ENCODE measurements around the gene TMEM266.

The TMEM266 gene

DNA sequence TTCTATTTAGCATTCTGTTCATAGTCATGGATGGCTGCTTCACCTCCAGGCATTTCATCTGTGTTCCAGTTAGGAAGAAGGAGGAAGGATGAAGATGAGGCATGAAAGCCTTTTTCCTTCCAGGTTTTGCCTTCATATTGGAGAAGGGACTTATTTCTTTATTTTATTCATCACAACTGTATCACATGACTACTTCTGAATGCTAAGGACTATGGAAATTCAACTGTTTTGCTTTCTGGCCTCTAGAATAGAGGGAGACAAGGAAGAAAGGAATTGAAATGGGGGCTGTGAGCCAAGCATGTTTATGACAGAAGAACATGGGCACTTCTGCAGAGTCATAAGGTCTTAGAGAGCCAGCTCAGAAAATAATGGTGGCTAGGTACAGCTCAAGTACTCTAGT is 10.4 kb downstream of the TMEM266 start:
- no peak for DNase-seq (ENCODE audit: low read depth in 3 of 3)

GRCh38 chr15:76070921-76071635 is 11.3 kb downstream of the TMEM266 start:
- DNase-seq (ENCODE audit: low read depth in 3 of 3), result no peak

GRCh38 chr15:76071806-76072205 is 12.0 kb downstream of the TMEM266 start:
- DNase-seq (ENCODE audit: low read depth in 3 of 3), result no peak

DNA sequence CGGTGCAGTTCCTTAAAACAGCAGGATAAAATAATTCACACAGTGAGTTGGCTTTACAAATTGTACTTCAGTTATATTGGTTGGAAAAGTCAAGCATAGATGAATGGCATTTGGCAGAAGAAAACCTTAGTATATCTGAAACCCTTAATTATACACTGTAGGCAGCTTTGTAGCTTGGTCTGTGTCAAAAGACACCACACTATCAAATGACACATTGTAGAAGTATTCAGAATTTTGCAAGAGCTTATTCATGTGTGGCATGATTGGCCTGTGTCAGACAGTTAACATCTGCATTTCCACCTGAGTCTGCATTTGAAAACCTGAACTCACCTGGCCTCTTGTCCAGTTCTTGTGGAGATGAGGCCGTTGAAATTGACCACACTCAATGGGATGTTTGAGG is 13.8 kb downstream of the TMEM266 start:
- DNase-seq (ENCODE audit: low read depth in 3 of 3), result no peak

GRCh38 chr15:76075046-76075445 is 15.3 kb downstream of the TMEM266 start:
- DNase-seq (ENCODE audit: low read depth in 3 of 3), result no peak

- no peak for DNase-seq (ENCODE audit: low read depth in 3 of 3)
These were observed 18.6 kb downstream of the TMEM266 start for GRCh38 chr15:76078285-76078877.

GRCh38 chr15:76084256-76084655 is 24.5 kb downstream of the TMEM266 start:
- DNase-seq (ENCODE audit: low read depth in 3 of 3), result no peak

DNA sequence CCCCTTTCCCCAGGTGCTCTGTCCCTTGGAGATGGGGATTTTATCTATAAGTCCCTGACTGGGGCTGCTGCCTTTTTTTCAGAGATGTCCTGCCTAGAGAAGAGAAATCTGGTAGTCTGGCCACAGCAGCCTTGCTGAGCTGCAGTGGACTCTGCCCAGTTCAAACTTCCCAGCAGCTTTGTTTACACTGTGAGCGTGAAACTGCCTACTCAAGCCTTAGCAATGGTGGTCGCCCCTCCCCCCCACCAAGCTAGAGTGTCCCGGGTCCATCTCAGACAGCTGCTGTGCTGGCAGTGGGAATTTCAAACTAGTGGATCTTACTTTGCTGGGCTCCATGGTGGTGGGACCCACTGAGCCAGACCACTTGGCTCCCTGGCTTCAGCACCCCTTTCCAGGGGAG is 38.9 kb downstream of the TMEM266 start:
- DNase-seq (ENCODE audit: low read depth in 3 of 3), result no peak

DNA sequence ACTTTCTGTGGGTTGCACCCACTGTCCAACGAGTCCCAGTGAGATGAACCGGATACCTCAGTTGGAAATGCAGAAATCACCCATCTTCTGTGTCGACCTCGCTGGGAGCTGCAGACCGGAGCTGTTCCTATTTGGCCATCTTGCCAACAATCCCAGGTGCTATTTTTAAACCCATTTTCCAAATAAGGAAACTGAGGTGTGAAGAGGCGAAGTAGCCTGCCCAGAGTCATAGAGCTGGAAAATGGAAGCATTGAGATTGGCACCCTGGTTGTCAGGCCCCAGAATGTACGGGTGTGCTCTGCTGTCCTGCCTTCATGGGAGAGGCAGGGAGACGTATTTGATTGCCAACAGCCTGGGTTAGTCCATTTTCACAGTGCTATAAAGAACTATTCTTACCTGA is 39.6 kb downstream of the TMEM266 start:
- no peak for DNase-seq (ENCODE audit: low read depth in 3 of 3)

DNA sequence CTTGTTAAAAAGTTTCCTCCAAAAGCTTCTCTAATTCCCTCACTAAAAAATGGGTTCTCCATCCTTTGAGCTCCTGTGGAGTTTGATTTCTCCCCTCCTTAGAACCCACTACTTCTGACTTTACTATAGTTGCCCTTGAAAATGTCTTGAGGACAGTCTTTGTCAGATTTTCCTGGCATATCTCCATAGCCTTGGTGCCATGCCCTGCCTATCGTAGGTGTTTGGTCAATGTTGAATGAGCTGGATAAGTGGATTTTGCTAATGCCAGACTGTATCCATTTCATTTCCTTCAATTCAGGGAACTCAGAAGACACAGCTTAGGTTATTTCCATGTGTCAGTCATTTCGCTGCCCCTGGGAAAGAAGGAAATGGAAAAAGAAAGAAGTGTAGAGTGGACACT is 40.6 kb downstream of the TMEM266 start:
- no peak for DNase-seq (ENCODE audit: low read depth in 3 of 3)

DNA sequence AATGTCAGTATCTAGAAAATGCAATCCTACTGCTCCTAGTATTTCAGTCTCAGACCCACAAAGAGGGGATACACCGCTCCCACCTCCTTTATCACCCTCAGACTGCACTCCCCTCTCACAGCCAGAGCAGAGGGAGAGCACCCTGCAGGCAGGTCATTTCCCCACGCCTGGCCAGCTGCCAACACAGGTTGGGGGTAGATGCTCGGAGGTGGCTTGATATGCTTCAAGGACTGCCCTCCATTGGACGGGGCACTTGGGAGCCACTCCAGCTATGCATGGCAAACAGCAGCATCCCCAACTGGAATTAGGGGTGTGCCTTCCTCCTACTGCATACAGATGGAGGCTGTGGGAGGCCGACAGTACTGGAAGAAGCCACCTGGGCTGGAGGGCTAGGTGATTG is 41.9 kb downstream of the TMEM266 start:
- DNase-seq (ENCODE audit: low read depth in 3 of 3), result no peak

DNA sequence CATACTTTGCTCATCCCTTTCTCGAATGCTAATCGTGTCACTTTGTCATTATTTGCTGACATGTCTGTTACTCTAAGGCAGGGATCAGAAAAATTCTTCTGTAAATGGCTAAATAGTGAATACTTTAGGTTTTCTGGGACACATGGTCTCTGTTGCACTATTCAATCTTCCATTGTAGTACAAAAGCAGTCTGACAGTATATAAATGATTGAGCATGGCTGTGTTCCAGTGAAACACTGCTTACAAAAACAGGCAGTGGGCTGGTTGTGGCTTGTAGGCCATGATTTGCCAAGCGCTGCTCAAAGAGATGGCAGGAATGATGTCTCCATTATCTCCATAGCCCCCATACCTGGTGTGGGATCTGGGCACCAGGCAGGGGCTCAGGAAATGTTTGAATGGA is 45.6 kb downstream of the TMEM266 start:
- no peak for DNase-seq (ENCODE audit: low read depth in 3 of 3)

DNA sequence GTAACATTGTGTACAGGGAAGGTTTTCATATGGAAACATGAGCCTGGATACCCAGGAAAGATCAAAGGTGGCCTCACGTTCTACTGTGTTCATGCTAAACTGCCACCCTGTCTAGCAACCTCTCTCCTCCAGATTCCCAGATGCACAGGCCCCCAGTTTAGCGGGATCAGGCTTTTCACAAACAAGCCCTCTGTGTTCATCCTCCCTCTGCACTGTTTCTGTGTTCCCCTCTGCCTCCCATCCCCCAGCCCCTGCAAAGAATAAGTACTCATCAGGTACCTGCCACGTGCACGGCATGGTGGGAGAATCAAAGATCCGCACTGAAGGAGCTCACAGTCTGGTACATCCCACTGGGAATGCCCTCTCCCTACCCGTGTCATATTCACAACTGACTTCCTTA is 46.1 kb downstream of the TMEM266 start:
- DNase-seq (ENCODE audit: low read depth in 3 of 3), result no peak

GRCh38 chr15:76107169-76107568 is 47.4 kb downstream of the TMEM266 start:
- no peak for DNase-seq (ENCODE audit: low read depth in 3 of 3)

GRCh38 chr15:76108021-76108723 is 48.4 kb downstream of the TMEM266 start:
- DNase-seq (ENCODE audit: low read depth in 3 of 3), result no peak

GRCh38 chr15:76109046-76109445 is 49.3 kb downstream of the TMEM266 start:
- no peak for DNase-seq (ENCODE audit: low read depth in 3 of 3)

GRCh38 chr15:76114561-76114960 is 54.8 kb downstream of the TMEM266 start:
- no peak for DNase-seq (ENCODE audit: low read depth in 3 of 3)

- no peak for DNase-seq (ENCODE audit: low read depth in 3 of 3)
These were observed 56.5 kb downstream of the TMEM266 start for GRCh38 chr15:76116138-76116885.

DNA sequence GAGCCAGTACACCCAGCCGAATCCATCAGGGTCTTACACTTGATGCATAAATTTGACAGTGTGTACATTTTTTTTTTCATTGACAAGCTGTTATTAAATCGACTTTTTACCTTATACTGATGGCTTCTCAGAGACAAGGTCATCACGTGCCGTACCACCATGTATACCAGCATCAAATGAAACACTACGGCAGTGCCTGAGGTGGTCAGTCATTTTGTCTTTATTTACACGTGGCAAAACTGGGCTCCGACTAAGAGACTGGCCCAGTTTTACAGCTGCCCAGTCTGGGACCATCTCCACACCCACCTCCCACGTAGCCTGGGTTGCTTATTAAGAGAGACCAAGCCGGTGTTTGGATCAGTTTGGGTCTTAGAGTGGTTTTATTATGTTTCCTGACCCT is 57.4 kb downstream of the TMEM266 start:
- no peak for DNase-seq (ENCODE audit: low read depth in 3 of 3)

DNA sequence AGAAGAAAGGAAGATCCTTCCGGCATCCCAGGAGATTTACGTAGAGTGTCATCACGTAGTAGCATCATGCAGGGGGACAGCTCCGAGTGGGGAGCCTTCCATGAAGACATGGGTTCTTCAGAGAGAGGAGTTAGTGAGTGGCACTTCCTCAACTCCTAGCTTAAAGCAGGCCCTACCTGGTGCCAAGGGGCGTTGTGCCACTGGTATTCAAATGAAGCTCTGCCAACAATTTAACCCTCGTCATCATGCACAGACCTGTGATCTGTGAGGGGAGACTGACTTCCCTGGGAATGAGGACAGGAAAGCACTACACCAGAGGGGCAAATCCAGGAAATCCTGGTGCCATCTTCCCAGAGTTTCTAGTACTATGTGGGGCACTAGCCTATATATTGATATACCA is 59.0 kb downstream of the TMEM266 start:
- no peak for DNase-seq (ENCODE audit: low read depth in 3 of 3)

- DNase-seq (ENCODE audit: low read depth in 3 of 3), result no peak
These were observed 63.2 kb downstream of the TMEM266 start for GRCh38 chr15:76123031-76123430.

DNA sequence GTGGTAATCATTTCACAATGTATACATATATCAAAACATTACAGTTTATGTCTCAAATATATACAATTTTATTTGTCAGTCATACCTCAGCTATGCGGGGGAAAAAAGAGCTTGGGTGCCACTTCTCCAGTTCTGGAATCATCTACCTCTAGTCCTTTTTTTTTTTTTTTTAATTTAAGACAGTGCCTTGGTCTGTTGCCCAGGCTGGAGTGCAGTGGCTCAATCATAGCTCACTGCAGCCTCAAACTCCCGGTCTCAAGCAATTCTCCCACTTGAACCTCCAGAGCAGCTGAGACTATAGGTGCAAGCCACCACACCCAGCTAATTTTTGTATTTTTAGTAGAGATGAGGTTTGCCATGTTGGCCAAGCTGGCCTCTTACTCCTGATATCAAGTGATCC is 67.4 kb downstream of the TMEM266 start:
- no peak for DNase-seq (ENCODE audit: low read depth in 3 of 3)

- DNase-seq (ENCODE audit: low read depth in 3 of 3), result no peak
These were observed 68.1 kb downstream of the TMEM266 start for GRCh38 chr15:76127880-76128279.

Measured in stimulated activated CD4-positive, alpha-beta T cell treated with anti-CD3 and anti-CD28 coated beads, TNF-alpha, amount 100 ng/mL, for 4 hours (primary cell).